H1 (cell line): Measurements from ENCODE around the gene CDC45. TPM values are rescaled to one million over a fixed set of nuclear protein-coding genes. Genes with fewer than 3 reads are reported as not detected.

Source experiments
- CTCF ChIA-PET: fragments of 300-600 bp; sonication (Branson Sonifier 250); formaldehyde crosslinking; loops from one replicate; lab custom pipeline; 2021; ENCODE audit not compliant: partially characterized antibody; lab: Charles Lee
- POLR2A ChIA-PET: fragments of 300-600 bp; sonication (Branson Sonifier 250); formaldehyde crosslinking; loops from one replicate; lab custom pipeline; 2021; ENCODE audit warnings: inconsistent platforms; ENCODE audit not compliant: partially characterized antibody; lab: Charles Lee
- DNase-seq, 2 experiments: peaks; one replicate each; pipeline versions ENCODE4 v3.0.0 to v3.0.0-alpha.2; 2010 to 2022; ENCODE audit warnings: low spot score in 2 of 2, low read depth in 1 of 2, mixed read lengths in 1 of 2
- FAIRE-seq: peaks from 2 replicates; lab custom pipeline; 2011; peaks lifted over from hg19 to GRCh38; lab: Jason Lieb, UNC
- H2AFZ ChIP-seq: 2 replicates; pipeline ENCODE4 v1.8.1; 2012; ENCODE audit warnings: low read length, inconsistent platforms
- H2AK5ac ChIP-seq: 2 replicates; pipeline ENCODE4 v1.6.1; 2013; ENCODE audit warnings: low read depth, low read length
- H2BK120ac ChIP-seq: replicated peaks from 2 replicates; pipeline ENCODE3; 2013; ENCODE audit warnings: low read depth, low read length, inconsistent platforms
- H2BK12ac ChIP-seq: 2 replicates; pipeline ENCODE4 v1.6.1; 2013; ENCODE audit warnings: low read depth, low read length
- H2BK15ac ChIP-seq: 2 replicates; pipeline ENCODE4 v1.6.1; 2013; ENCODE audit warnings: low read length
- H2BK20ac ChIP-seq: 2 replicates; pipeline ENCODE4 v1.6.1; 2013; ENCODE audit warnings: low read length
- H2BK5ac ChIP-seq: 2 replicates; pipeline ENCODE4 v1.6.1; 2013; ENCODE audit warnings: low read depth, low read length
- H3K14ac ChIP-seq: 2 replicates; pipeline ENCODE4 v1.6.1; 2013; ENCODE audit warnings: inconsistent platforms; ENCODE audit not compliant: insufficient read length
- H3K18ac ChIP-seq: 2 replicates; pipeline ENCODE4 v1.6.1; 2013; ENCODE audit warnings: low read length; ENCODE audit errors: extremely low read depth
- H3K23ac ChIP-seq: 2 replicates; pipeline ENCODE4 v1.6.1; 2013; ENCODE audit warnings: inconsistent platforms; ENCODE audit not compliant: insufficient read length
- H3K23me2 ChIP-seq: 2 replicates; pipeline ENCODE4 v1.6.1; 2013; ENCODE audit warnings: low read depth, low read length
- H3K27ac ChIP-seq: 2 replicates; pipeline ENCODE4 v1.6.1; 2011; ENCODE audit warnings: low read depth, low read length, inconsistent platforms
- H3K27me3 ChIP-seq, 4 experiments: replicated peaks in 1 of 4; 1 replicate in 1 of 4; 2 replicates in 3 of 4; pipeline versions ENCODE4 v1.6.1 to v1.8.1; 2011 to 2013; ENCODE audit warnings: low read length in 3 of 4, mild to moderate bottlenecking in 3 of 4, inconsistent platforms in 2 of 4, mixed read lengths in 2 of 4, moderate library complexity in 1 of 4; ENCODE audit not compliant: control insufficient read depth in 3 of 4, insufficient read depth in 3 of 4; ENCODE audit errors: extremely low read depth in 1 of 4
- H3K36me3 ChIP-seq, 4 experiments: 2 replicates each; pipeline versions ENCODE4 v1.6.1 to v1.8.1; 2011 to 2013; ENCODE audit warnings: mild to moderate bottlenecking in 4 of 4, low read length in 3 of 4, moderate library complexity in 2 of 4, control low read depth in 1 of 4, inconsistent platforms in 1 of 4; ENCODE audit not compliant: insufficient read depth in 4 of 4, control insufficient read depth in 2 of 4
- H3K4ac ChIP-seq: replicated peaks from 2 replicates; pipeline ENCODE3; 2013; ENCODE audit warnings: low read length, low read depth, mixed read lengths, inconsistent platforms; ENCODE audit not compliant: insufficient read length
- H3K4me1 ChIP-seq, 4 experiments: replicated peaks in 1 of 4; 1 replicate in 1 of 4; 2 replicates in 3 of 4; pipeline versions ENCODE4 v1.6.1 to v1.8.1; 2011 to 2013; ENCODE audit warnings: low read length in 3 of 4, inconsistent platforms in 2 of 4, mixed read lengths in 1 of 4; ENCODE audit not compliant: insufficient read depth in 4 of 4, control insufficient read depth in 3 of 4
- H3K4me2 ChIP-seq, 2 experiments: 2 replicates each; pipeline versions ENCODE4 v1.6.1 to v1.8.1; 2011 to 2013; ENCODE audit warnings: low read depth in 2 of 2, low read length in 2 of 2, control low read depth in 1 of 2, inconsistent platforms in 1 of 2, mild to moderate bottlenecking in 1 of 2; ENCODE audit not compliant: insufficient read depth in 1 of 2
- H3K4me3 ChIP-seq, 4 experiments: fragments of 200-600, 300-600 bp in 1 of 4; sonication (generic), shearing (Covaris generic), sonication (Bioruptor Twin) in 1 of 4; 2 replicates each; pipeline versions ENCODE4 v1.5.1 to v1.8.1; 2011 to 2016; ENCODE audit warnings: low read length in 4 of 4, low read depth in 3 of 4, control low read depth in 2 of 4, inconsistent platforms in 2 of 4, mild to moderate bottlenecking in 2 of 4, mixed read lengths in 1 of 4, moderate library complexity in 1 of 4; ENCODE audit not compliant: insufficient read depth in 2 of 4; ENCODE audit errors: extremely low read depth in 1 of 4
- H3K56ac ChIP-seq: replicated peaks from 2 replicates; pipeline ENCODE3; 2013; ENCODE audit warnings: low read depth, mild to moderate bottlenecking, mixed read lengths, low read length, inconsistent platforms; ENCODE audit not compliant: insufficient read length
- H3K79me1 ChIP-seq: 2 replicates; pipeline ENCODE4 v1.6.1; 2013; ENCODE audit warnings: low read depth, low read length, control low read depth
- H3K79me2 ChIP-seq, 2 experiments: 2 replicates each; pipeline versions ENCODE4 v1.6.1 to v1.8.1; 2012 to 2013; ENCODE audit warnings: low read length in 2 of 2, mild to moderate bottlenecking in 2 of 2, inconsistent platforms in 1 of 2; ENCODE audit not compliant: insufficient read depth in 2 of 2, control insufficient read depth in 1 of 2
- H3K9ac ChIP-seq, 4 experiments: replicated peaks in 1 of 4; 1 replicate in 1 of 4; 2 replicates in 3 of 4; pipeline versions ENCODE4 v1.6.1 to v1.8.1; 2011 to 2013; ENCODE audit warnings: low read depth in 3 of 4, low read length in 3 of 4, control low read depth in 2 of 4, mild to moderate bottlenecking in 2 of 4, moderate library complexity in 2 of 4, inconsistent platforms in 1 of 4; ENCODE audit errors: extremely low read depth in 1 of 4
- H3K9me3 ChIP-seq, 2 experiments: 2 replicates each; pipeline versions ENCODE4 v1.6.1 to v1.8.1; 2012 to 2013; ENCODE audit warnings: mild to moderate bottlenecking in 2 of 2, moderate library complexity in 2 of 2, control low read depth in 1 of 2, inconsistent platforms in 1 of 2, low read depth in 1 of 2, low read length in 1 of 2, mixed read lengths in 1 of 2; ENCODE audit not compliant: insufficient read depth in 2 of 2
- H4K20me1 ChIP-seq, 2 experiments: replicated peaks in 1 of 2; 2 replicates each; pipeline versions ENCODE3 to v1.8.1; 2011 to 2013; ENCODE audit warnings: inconsistent platforms in 2 of 2, low read length in 2 of 2, mild to moderate bottlenecking in 1 of 2; ENCODE audit not compliant: insufficient read depth in 2 of 2, control insufficient read depth in 1 of 2
- H4K5ac ChIP-seq: 2 replicates; pipeline ENCODE4 v1.6.1; 2013; ENCODE audit warnings: low read length, low read depth, mixed read lengths, inconsistent platforms; ENCODE audit not compliant: insufficient read length
- H4K8ac ChIP-seq: 2 replicates; pipeline ENCODE4 v1.8.0; 2013; ENCODE audit warnings: mild to moderate bottlenecking, moderate library complexity, low read length, inconsistent platforms; ENCODE audit not compliant: insufficient read depth; ENCODE audit errors: extremely low read depth
- H4K91ac ChIP-seq: replicated peaks from 2 replicates; pipeline ENCODE3; 2013; ENCODE audit warnings: low read length, mixed read lengths, inconsistent platforms; ENCODE audit not compliant: insufficient read length
- CHD1 ChIP-seq: IDR thresholded peaks from 2 replicates; pipeline ENCODE4 v1.6.1; 2012; ENCODE audit warnings: low read depth, low read length, improper control_type of control experiment
- RAD21 ChIP-seq, 2 experiments: IDR thresholded peaks in 1 of 2; conservative IDR thresholded peaks in 1 of 2; 2 replicates each; pipeline ENCODE4 v1.6.1; 2011; ENCODE audit warnings: low read depth in 2 of 2, low read length in 2 of 2, improper control_type of control experiment in 1 of 2, inconsistent platforms in 1 of 2, mild to moderate bottlenecking in 1 of 2, moderate library complexity in 1 of 2
- WGBS, 2 experiments: shearing (Covaris generic) in 1 of 2; methylation state at CpG; one replicate each; pipeline versions ENCODE4 v1.1.6 to v1.1.7; 2013 to 2015; ENCODE audit warnings: low lambda C conversion rate in 2 of 2, mixed read lengths in 2 of 2, inconsistent platforms in 1 of 2, low coverage in 1 of 2, missing lambda C conversion rate in 1 of 2; ENCODE audit not compliant: insufficient replicate concordance in 2 of 2, insufficient coverage in 1 of 2, insufficient read length in 1 of 2; ENCODE audit errors: extremely low coverage in 1 of 2, missing lambda C conversion rate in 1 of 2; 5-methylcytosine and 5-hydroxymethylcytosine counted together
- polyA plus RNA-seq, 7 experiments: library from polyadenylated mRNA; depleted of rRNA in 3 of 7; stranded (reverse) in 5 of 7; unstranded in 2 of 7; fragments of >200 nt in 5 of 7; fragments of 200-250 nt in 2 of 7; gene quantifications; 1 replicate in 5 of 7; 2 replicates in 1 of 7; 4 replicates in 1 of 7; pipeline versions ENCODE4 v1.2.1 to v1.2.3, GENCODE V29; 2011 to 2013; ENCODE audit warnings: missing spikeins in 2 of 7, mixed read lengths in 2 of 7
- total RNA-seq: library from RNA; stranded (reverse); fragmentation: NEBNext Ultra II Directional; extraction: Animal tissue kit (Norgen Biotek cat#: 25700); gene quantifications from 2 replicates; pipeline ENCODE4 v1.2.1, GENCODE V29; 2021
- TF ChIP-seq, protein P1 (sequence below), 3 experiments: IDR thresholded peaks; 1 replicate in 2 of 3; 2 replicates in 1 of 3; pipeline versions ENCODE4 v1.5.1 to v1.6.1; 2011; ENCODE audit warnings: low read length in 3 of 3, mild to moderate bottlenecking in 3 of 3, inconsistent platforms in 2 of 3, low read depth in 1 of 3, moderate library complexity in 1 of 3; ENCODE audit not compliant: insufficient read depth in 1 of 3; ENCODE audit errors: control extremely low read depth in 1 of 3

Gene CDC45
- total and polyA plus RNA-seq, 2 of the 8 experiments (the other 6 are each of a cell fraction or from before 2014, with no cell fraction given) = 31.9 to 37.7 TPM

DNA sequence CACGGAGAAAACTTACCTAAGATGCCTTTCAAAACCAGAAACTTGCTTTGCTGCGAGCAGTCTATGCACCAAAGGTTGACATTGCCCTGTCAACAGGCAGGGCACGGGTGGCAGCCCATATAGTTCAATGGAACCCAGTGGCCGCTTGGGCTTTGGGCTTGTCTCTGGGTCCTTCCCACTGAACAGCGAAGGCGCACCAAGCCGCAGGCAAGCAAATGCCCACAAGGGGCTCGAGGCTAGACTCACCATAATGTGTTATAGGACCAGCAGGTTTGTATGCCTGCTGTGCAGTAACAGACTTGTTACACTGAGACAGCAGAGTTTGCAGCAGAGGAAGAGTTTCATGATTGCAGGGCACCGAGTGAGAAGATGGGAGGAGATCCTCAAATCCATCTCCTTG lies 24.1 kb downstream of the CDC45 start:
- DNase-seq (no peak), FAIRE-seq (no peak)
- H4K5ac ChIP-seq = no peak overlapping the region
- no peaks in the 10 kb centered on the region for H3K23me2 ChIP-seq
- no peak overlapping the region for H3K23ac ChIP-seq
- 89% methylated on average over 9 of the region's 9 CpGs; no CpG with 5 or more reads in 1 of the 2 experiments for WGBS, 2 experiments
- no peak overlapping the region for H3K56ac ChIP-seq
- peaks cover 5 to 27% (median 16%) of the 10 kb centered on the region in 4 experiments; a peak in 6 of 8 replicates for H3K36me3 ChIP-seq
- H2AFZ ChIP-seq = no peak overlapping the region
- H2BK15ac ChIP-seq = no peak overlapping the region
- TF ChIP-seq RAD21 (IDR thresholded peaks at IDR 0.05 in 1 of 2, conservative IDR thresholded peaks at IDR 0.05 in 1 of 2; ENCODE audit: low read depth in 2 of 2, low read length in 2 of 2) (peak in 1 of 2 experiments; percentile 23; a peak in 2 of 4 replicates), CHD1 (no peak)
- TF ChIP-seq, protein P1, sequence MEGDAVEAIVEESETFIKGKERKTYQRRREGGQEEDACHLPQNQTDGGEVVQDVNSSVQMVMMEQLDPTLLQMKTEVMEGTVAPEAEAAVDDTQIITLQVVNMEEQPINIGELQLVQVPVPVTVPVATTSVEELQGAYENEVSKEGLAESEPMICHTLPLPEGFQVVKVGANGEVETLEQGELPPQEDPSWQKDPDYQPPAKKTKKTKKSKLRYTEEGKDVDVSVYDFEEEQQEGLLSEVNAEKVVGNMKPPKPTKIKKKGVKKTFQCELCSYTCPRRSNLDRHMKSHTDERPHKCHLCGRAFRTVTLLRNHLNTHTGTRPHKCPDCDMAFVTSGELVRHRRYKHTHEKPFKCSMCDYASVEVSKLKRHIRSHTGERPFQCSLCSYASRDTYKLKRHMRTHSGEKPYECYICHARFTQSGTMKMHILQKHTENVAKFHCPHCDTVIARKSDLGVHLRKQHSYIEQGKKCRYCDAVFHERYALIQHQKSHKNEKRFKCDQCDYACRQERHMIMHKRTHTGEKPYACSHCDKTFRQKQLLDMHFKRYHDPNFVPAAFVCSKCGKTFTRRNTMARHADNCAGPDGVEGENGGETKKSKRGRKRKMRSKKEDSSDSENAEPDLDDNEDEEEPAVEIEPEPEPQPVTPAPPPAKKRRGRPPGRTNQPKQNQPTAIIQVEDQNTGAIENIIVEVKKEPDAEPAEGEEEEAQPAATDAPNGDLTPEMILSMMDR (IDR thresholded peaks at IDR 0.05; ENCODE audit: control extremely low read depth in 1 of 3, insufficient read depth in 1 of 3, low read depth in 1 of 3, low read length in 3 of 3) = peak; percentile 31 to 52 (median 49); a peak in 3 of 4 replicates
- no peak overlapping the region for H3K9ac ChIP-seq
- no peak overlapping the region for H3K18ac ChIP-seq
- H3K14ac ChIP-seq = no peak overlapping the region
- CTCF ChIA-PET = interaction anchor here (0.8 to 1.4 kb wide), 3 partner anchors 70 to 144 kb away, joined by 3 to 4 read pairs (median 3); no protein-coding TSS in a partner anchor
- H3K79me2 ChIP-seq = no peaks in the 10 kb centered on the region
- no peaks in the 10 kb centered on the region for H3K27me3 ChIP-seq
- H3K4ac ChIP-seq = no peak overlapping the region
- H3K9me3 ChIP-seq = no peaks in the 10 kb centered on the region
- H4K91ac ChIP-seq = no peak overlapping the region
- H3K4me1 ChIP-seq = no peaks in the 10 kb centered on the region; a peak in 3 of 7 replicates
- no peak overlapping the region for H2BK12ac ChIP-seq
- H2BK120ac ChIP-seq = no peak overlapping the region
- no peak overlapping the region for H2BK20ac ChIP-seq
- no peak overlapping the region for H3K4me3 ChIP-seq
- H4K20me1 ChIP-seq = peaks cover 0 to 7% of the 10 kb centered on the region in 2 experiments
- no peak overlapping the region for H2AK5ac ChIP-seq
- no peak overlapping the region for H3K27ac ChIP-seq
- POLR2A ChIA-PET = interaction anchor here (0.9 to 1.7 kb wide), 6 partner anchors 11 to 126 kb away, joined by 3 to 5 read pairs (median 3); partner anchors contain the start of gene UFD1
- H3K79me1 ChIP-seq = no peaks in the 10 kb centered on the region
- no peak overlapping the region for H3K4me2 ChIP-seq
- no peak overlapping the region for H4K8ac ChIP-seq
- no peak overlapping the region for H2BK5ac ChIP-seq
